K562 (cell line): Measurements from ENCODE around the gene PGPEP1. TPM values are rescaled to one million over a fixed set of nuclear protein-coding genes. Genes with fewer than 3 reads are reported as not detected.

Experiments used
- ATAC-seq: fragments of 200-7000 bp; cut with Tn5 transposase; 3 replicates; pipeline ENCODE4 v1.9.1; 2020; ENCODE audit warnings: moderate library complexity
- BruUV-seq: library from RNA; stranded (reverse); fragments of 400-500 nt; replicated peaks from 2 replicates; lab custom pipeline; 2021; lab: Mats Ljungman, UMichigan
- CTCF ChIA-PET: fragments of 300-600 bp; formaldehyde crosslinking; extraction: SDS; loops from one replicate; lab custom pipeline; 2021; ENCODE audit warnings: low intra/inter-chr PET ratio; lab: Yijun Ruan, JAX
- POLR2A ChIA-PET: fragments of 300-600, 350-650 bp; sonication (Branson Sonifier 250); formaldehyde crosslinking; extraction: SDS; loops from one replicate; lab custom pipeline; 2021; ENCODE audit warnings: antibody characterized with exemption, inconsistent platforms; lab: Yijun Ruan, JAX
- DNase-seq, 4 experiments: peaks; one replicate each; pipeline versions ENCODE4 v3.0.0 to v3.0.0-alpha.2; 2011 to 2018; ENCODE audit warnings: low spot score in 3 of 4, mixed read lengths in 3 of 4; ENCODE audit errors: extremely low read depth in 1 of 4
- FAIRE-seq: peaks from 2 replicates; lab custom pipeline; 2011; peaks lifted over from hg19 to GRCh38; lab: Jason Lieb, UNC
- H2AFZ ChIP-seq: 2 replicates; pipeline ENCODE4 v1.6.0; 2011; ENCODE audit warnings: low read depth, low read length, control low read depth, inconsistent platforms
- H3K27ac ChIP-seq: fragments of 200-600 bp; 3 replicates; pipeline ENCODE4 v1.8.0; 2011; ENCODE audit warnings: low read depth, mild to moderate bottlenecking, control low read depth, inconsistent platforms, low read length, moderate library complexity, mixed read lengths; ENCODE audit errors: extremely low read depth
- H3K27me3 ChIP-seq, 2 experiments: fragments of 300-600 bp in 1 of 2; 2 replicates in 1 of 2; 3 replicates in 1 of 2; pipeline versions ENCODE4 v1.6.0 to v1.8.0; 2011; ENCODE audit warnings: inconsistent platforms in 2 of 2, low read length in 2 of 2, mild to moderate bottlenecking in 1 of 2, mixed read lengths in 1 of 2, moderate library complexity in 1 of 2; ENCODE audit not compliant: control insufficient read depth in 2 of 2, insufficient read depth in 2 of 2
- H3K36me3 ChIP-seq: fragments of 300-600 bp; 3 replicates; pipeline ENCODE4 v1.8.0; 2011; ENCODE audit warnings: mild to moderate bottlenecking, low read length, inconsistent platforms; ENCODE audit not compliant: control insufficient read depth, insufficient read depth
- H3K4me1 ChIP-seq, 2 experiments: fragments of 200-600 bp in 1 of 2; replicated peaks in 1 of 2; 2 replicates in 1 of 2; 3 replicates in 1 of 2; pipeline versions ENCODE4 v1.5.1 to v1.8.0; 2011; ENCODE audit warnings: inconsistent platforms in 2 of 2, low read length in 2 of 2, mild to moderate bottlenecking in 1 of 2, mixed read lengths in 1 of 2, moderate library complexity in 1 of 2; ENCODE audit not compliant: control insufficient read depth in 2 of 2, insufficient read depth in 2 of 2
- H3K4me2 ChIP-seq: 2 replicates; pipeline ENCODE4 v1.6.1; 2011; ENCODE audit warnings: low read length, control low read depth, inconsistent platforms, mixed read lengths; ENCODE audit not compliant: insufficient read depth
- H3K4me3 ChIP-seq: fragments of 200-600 bp; sonication (generic), shearing (Covaris generic); 2 replicates; pipeline ENCODE4 v1.5.1; 2016; ENCODE audit warnings: control low read depth, inconsistent platforms
- H3K79me2 ChIP-seq: fragments of 200-600 bp; 3 replicates; pipeline ENCODE4 v1.8.0; 2011; ENCODE audit warnings: low read length, inconsistent platforms; ENCODE audit not compliant: control insufficient read depth, insufficient read depth
- H3K9ac ChIP-seq, 2 experiments: 2 replicates each; pipeline versions ENCODE4 v1.6.0 to v1.6.1; 2011; ENCODE audit warnings: low read depth in 2 of 2, low read length in 2 of 2, control low read depth in 1 of 2, inconsistent platforms in 1 of 2, mild to moderate bottlenecking in 1 of 2, mixed read lengths in 1 of 2; ENCODE audit not compliant: insufficient read depth in 1 of 2
- H3K9me1 ChIP-seq: one replicate; pipeline ENCODE4 v1.6.0; 2011; ENCODE audit warnings: inconsistent platforms, mild to moderate bottlenecking, low read length, moderate library complexity; ENCODE audit not compliant: control insufficient read depth, insufficient read depth
- H3K9me3 ChIP-seq: replicated peaks from 2 replicates; pipeline ENCODE4 v1.5.1; 2011; ENCODE audit warnings: low read depth, low read length, inconsistent platforms; ENCODE audit not compliant: control insufficient read depth, insufficient read depth
- H4K20me1 ChIP-seq: replicated peaks from 2 replicates; pipeline ENCODE4 v1.6.1; 2011; ENCODE audit warnings: low read length, inconsistent platforms, mixed read lengths; ENCODE audit not compliant: control insufficient read depth, insufficient read depth
- CCNT2 ChIP-seq: IDR thresholded peaks from 2 replicates; pipeline ENCODE4 v1.6.1; 2011; ENCODE audit warnings: borderline replicate concordance, low read depth, mild to moderate bottlenecking, moderate library complexity, mixed read lengths, low read length; ENCODE audit not compliant: insufficient read length; ENCODE audit errors: extremely low read depth
- CTCFL ChIP-seq: IDR thresholded peaks from 2 replicates; pipeline ENCODE4 v1.6.1; 2011; ENCODE audit warnings: borderline replicate concordance, low read depth, mild to moderate bottlenecking, moderate library complexity, low read length; ENCODE audit not compliant: insufficient read depth, poor library complexity, severe bottlenecking
- ESRRB ChIP-seq: fragments of 250-450 bp; sonication (Bioruptor Pico); IDR thresholded peaks from 2 replicates; pipeline ENCODE4 v1.5.0; 2020; ENCODE audit warnings: mild to moderate bottlenecking, moderate library complexity, borderline replicate concordance
- MCM3 ChIP-seq: fragments of 450-650 bp; IDR thresholded peaks from 2 replicates; pipeline ENCODE4 v1.6.1; 2016
- ZC3H8 ChIP-seq: fragments of 450-650 bp; IDR thresholded peaks from 2 replicates; pipeline ENCODE4 v1.6.1; 2017
- ZNF121 ChIP-seq: sonication (generic); formaldehyde crosslinking; conservative IDR thresholded peaks from 2 replicates; pipeline ENCODE4 v1.8.0; 2022; ENCODE audit warnings: missing genetic modification reagents
- ZNF134 ChIP-seq: fragments of 250-450 bp; sonication (Bioruptor Pico); conservative IDR thresholded peaks from 2 replicates; pipeline ENCODE4 v1.4.0; 2020
- ZNF277 ChIP-seq: fragments of 250-450 bp; sonication (Bioruptor Pico); IDR thresholded peaks from 2 replicates; pipeline ENCODE4 v1.8.0; 2022; ENCODE audit warnings: inconsistent platforms, mild to moderate bottlenecking, moderate library complexity, borderline replicate concordance
- ZNF324 ChIP-seq: fragments of 250-450 bp; sonication (Bioruptor Pico); IDR thresholded peaks from 2 replicates; pipeline ENCODE4 v1.4.0; 2020; ENCODE audit warnings: mild to moderate bottlenecking
- ZNF512 ChIP-seq: IDR thresholded peaks from 2 replicates; pipeline ENCODE4 v1.6.1; 2016; ENCODE audit warnings: missing genetic modification characterization, missing compliant biosample characterization
- ZNF561 ChIP-seq: fragments of 450-650 bp; formaldehyde crosslinking; conservative IDR thresholded peaks from 2 replicates; pipeline ENCODE4 v1.4.0; 2020; ENCODE audit warnings: mild to moderate bottlenecking, moderate library complexity
- ZNF79 ChIP-seq: fragments of 250-450 bp; sonication (Bioruptor Pico); IDR thresholded peaks from 2 replicates; pipeline ENCODE4 v1.4.0; 2020; ENCODE audit warnings: low read depth, mild to moderate bottlenecking, moderate library complexity
- ZZZ3 ChIP-seq: fragments of 450-650 bp; IDR thresholded peaks from 2 replicates; pipeline ENCODE4 v1.6.1; 2016; ENCODE audit warnings: antibody characterized with exemption, mild to moderate bottlenecking, moderate library complexity
- WGBS: fragments of 100-300 bp; shearing (Covaris generic); methylation state at CpG from one replicate; pipeline ENCODE4 v1.1.6; 2016; ENCODE audit warnings: low coverage, mixed read lengths; ENCODE audit not compliant: insufficient coverage; ENCODE audit errors: missing lambda C conversion rate; 5-methylcytosine and 5-hydroxymethylcytosine counted together
- in situ Hi-C: fragments of 300-500 bp; cut with MboI; formaldehyde crosslinking; loops from 4 replicates; pipeline ENCODE4 v1.15.0; 2018; ENCODE audit warnings: inconsistent platforms, mixed read lengths
- intact Hi-C: fragments of 100-400 bp; cut with micrococcal nuclease; formaldehyde crosslinking; loops from 2 replicates; pipeline ENCODE4 v1.14.2; 2022
- polyA plus RNA-seq, 8 experiments: library from polyadenylated mRNA; depleted of rRNA in 4 of 8; stranded (reverse) in 5 of 8; unstranded in 3 of 8; fragments of >200 nt; fragmentation: Nextera tagmentation in 2 of 8; fragmentation: Illumina TruSeq in 1 of 8; extraction: Ambion mirVana in 2 of 8; extraction: Trizol in 1 of 8; gene quantifications; 2 replicates each; pipeline versions ENCODE4 v1.2.1 to v1.2.3, GENCODE V29; 2011 to 2014; ENCODE audit warnings: inconsistent platforms in 1 of 8, missing spikeins in 1 of 8
- total RNA-seq, 7 experiments: library from RNA; depleted of rRNA in 6 of 7; stranded (reverse); fragments of >200 nt in 6 of 7; fragmentation: Illumina TruSeq in 2 of 7; extraction: Trizol in 2 of 7; gene quantifications; 2 replicates each; pipeline versions ENCODE4 v1.2.1 to v1.2.3, GENCODE V29; 2011 to 2021; ENCODE audit warnings: low replicate concordance in 1 of 7
- TF ChIP-seq, protein P1 (sequence below): fragments of 450-650 bp; IDR thresholded peaks from 2 replicates; pipeline ENCODE4 v1.6.1; 2016; ENCODE audit warnings: missing biosample characterization, missing genetic modification characterization

PGPEP1 gene
- total and polyA plus RNA-seq, 9 of the 15 experiments (the other 6 are each of a cell fraction or from before 2014, with no cell fraction given): 10.0 to 69.6 (median 33.5) TPM

- H3K4me3 ChIP-seq: no peak overlapping the region
- H3K27ac ChIP-seq: peak overlapping the region; percentile 13; the same call in 2 of the 3 replicates
- FAIRE-seq (no peak), DNase-seq (no peak), ATAC-seq (no peak)
- POLR2A ChIA-PET: interaction anchor here (5.4 kb wide), 1 partner anchor 9 kb away, joined by 79 read pairs; the partner anchor contains the start of gene GDF15
- peaks cover 6% of the 10 kb centered on the region for H3K79me2 ChIP-seq
- 73% methylated on average over 6 of the region's 6 CpGs for WGBS
- no peaks in the 10 kb centered on the region for H3K9me1 ChIP-seq
- CTCF ChIA-PET: no interaction called here
- in situ Hi-C loops (no loop called here), intact Hi-C loops (no loop called here)
- H3K4me1 ChIP-seq: peaks cover 59 to 70% of the 10 kb centered on the region in 2 experiments
- no peak overlapping the region for H3K4me2 ChIP-seq
- H3K36me3 ChIP-seq: no peaks in the 10 kb centered on the region
- H2AFZ ChIP-seq: no peak overlapping the region
- H3K27me3 ChIP-seq: no peaks in the 10 kb centered on the region
- H3K9me3 ChIP-seq: no peaks in the 10 kb centered on the region
- no TSS peak for BruUV-seq
- H4K20me1 ChIP-seq: no peaks in the 10 kb centered on the region
- 0 out of 4 replicates have a peak overlapping the region, but pooled peaks of 1 of the 2 experiments have one; percentile 4 for H3K9ac ChIP-seq
- TF ChIP-seq ZNF277 (CRISPR knock-in tag) (no peak), ZNF79 (CRISPR knock-in tag) (0 out of 2 replicates have a peak, but pooled peaks have one; percentile 38), ZNF324 (no peak), CCNT2 (no peak), CTCFL (no peak), ZZZ3 (no peak), ZNF134 (CRISPR knock-in tag) (no peak), MCM3 (no peak), ZNF121 (CRISPR knock-in tag) (peak; percentile 44), ZNF561 (CRISPR knock-in tag) (no peak), ESRRB (no peak), ZNF512 (tag) (no peak), ZC3H8 (no peak)
- TF ChIP-seq, protein P1, sequence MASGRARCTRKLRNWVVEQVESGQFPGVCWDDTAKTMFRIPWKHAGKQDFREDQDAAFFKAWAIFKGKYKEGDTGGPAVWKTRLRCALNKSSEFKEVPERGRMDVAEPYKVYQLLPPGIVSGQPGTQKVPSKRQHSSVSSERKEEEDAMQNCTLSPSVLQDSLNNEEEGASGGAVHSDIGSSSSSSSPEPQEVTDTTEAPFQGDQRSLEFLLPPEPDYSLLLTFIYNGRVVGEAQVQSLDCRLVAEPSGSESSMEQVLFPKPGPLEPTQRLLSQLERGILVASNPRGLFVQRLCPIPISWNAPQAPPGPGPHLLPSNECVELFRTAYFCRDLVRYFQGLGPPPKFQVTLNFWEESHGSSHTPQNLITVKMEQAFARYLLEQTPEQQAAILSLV: no peak
Measured at GRCh38 chr19:18377026-18377425, 36.6 kb downstream of the PGPEP1 start.
